ENCODE results near the gene DNAJC3. TPM values are rescaled to one million over a fixed set of nuclear protein-coding genes. Genes with fewer than 3 reads are reported as not detected.

DNAJC3 gene
- total and polyA plus RNA-seq, 2 of the 8 experiments (the other 6 are each of a cell fraction or from before 2014, with no cell fraction given), result 4.3 to 24.1 TPM

DNA sequence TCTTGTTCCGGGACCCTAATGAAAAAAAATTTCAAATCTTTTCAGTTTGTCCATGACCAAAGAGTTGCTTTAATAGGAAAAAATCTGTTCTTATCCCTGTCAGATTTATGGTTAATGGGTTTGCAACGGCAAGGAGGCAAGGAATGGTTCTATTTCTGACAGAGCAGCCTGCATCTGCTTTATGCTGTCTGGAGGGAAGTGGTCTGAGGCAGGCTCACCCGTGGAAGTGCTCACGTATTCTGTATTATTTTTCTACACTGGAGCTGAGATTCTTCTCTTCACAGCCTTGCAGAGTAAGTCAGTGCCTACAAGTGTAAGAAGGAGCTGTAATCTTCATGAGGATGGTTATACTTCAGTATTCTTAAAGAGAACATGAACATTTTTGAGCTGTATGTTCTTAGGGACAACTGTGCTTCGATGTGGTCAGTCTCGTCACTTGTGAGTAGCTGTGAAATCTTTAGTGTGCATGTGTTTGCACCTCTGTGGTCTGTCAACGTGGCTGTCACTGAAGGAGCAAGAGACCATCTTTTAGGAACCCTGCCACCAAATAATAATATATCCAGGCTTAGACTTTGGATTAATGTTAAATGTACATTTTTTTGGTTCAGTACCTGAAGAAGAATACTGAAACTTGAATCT is 114.3 kb downstream of the DNAJC3 start:
- no peak overlapping the region for H2BK12ac ChIP-seq (ENCODE audit: low read depth, low read length)
- H3K9ac ChIP-seq (replicated peaks in 1 of 4; ENCODE audit: extremely low read depth in 1 of 4, low read depth in 3 of 4, low read length in 3 of 4), result no peak overlapping the region
- no peaks in the 10 kb centered on the region for H3K79me1 ChIP-seq (ENCODE audit: low read depth, low read length)
- no peak overlapping the region for H4K5ac ChIP-seq (ENCODE audit: insufficient read length, low read depth, low read length)
- no peaks in the 10 kb centered on the region for H3K27me3 ChIP-seq (replicated peaks in 1 of 4; ENCODE audit: control insufficient read depth in 3 of 4, extremely low read depth in 1 of 4, insufficient read depth in 3 of 4, low read length in 3 of 4)
- H3K4me3 ChIP-seq (ENCODE audit: extremely low read depth in 1 of 4, insufficient read depth in 2 of 4, low read depth in 3 of 4, low read length in 4 of 4), result no peak overlapping the region
- no peak overlapping the region for H2BK120ac ChIP-seq (replicated peaks; ENCODE audit: low read depth, low read length)
- H4K20me1 ChIP-seq (replicated peaks in 1 of 2; ENCODE audit: control insufficient read depth in 1 of 2, insufficient read depth in 2 of 2, low read length in 2 of 2), result no peaks in the 10 kb centered on the region
- ChIA-PET POLR2A (ENCODE audit: partially characterized antibody) (interaction anchor here (0.6 to 1.6 kb wide), 2 partner anchors 9 to 10 kb away, joined by 3 to 6 read pairs; no protein-coding TSS in a partner anchor), CTCF (ENCODE audit: partially characterized antibody) (interaction anchor here (1.6 kb wide), 1 partner anchor 167 kb away, joined by 9 read pairs; no protein-coding TSS in a partner anchor)
- H4K91ac ChIP-seq (replicated peaks; ENCODE audit: insufficient read length, low read length), result no peak overlapping the region
- FAIRE-seq (no peak), DNase-seq (ENCODE audit: low read depth in 1 of 2, low spot score in 2 of 2) (no peak)
- H3K4me2 ChIP-seq (ENCODE audit: insufficient read depth in 1 of 2, low read depth in 2 of 2, low read length in 2 of 2), result no peak overlapping the region
- H3K27ac ChIP-seq (ENCODE audit: low read depth, low read length), result no peak overlapping the region
- H3K79me2 ChIP-seq (ENCODE audit: control insufficient read depth in 1 of 2, insufficient read depth in 2 of 2, low read length in 2 of 2), result no peaks in the 10 kb centered on the region
- no peak overlapping the region for H3K18ac ChIP-seq (ENCODE audit: extremely low read depth, low read length)
- no peak overlapping the region for H2BK5ac ChIP-seq (ENCODE audit: low read depth, low read length)
- no peaks in the 10 kb centered on the region for H3K23me2 ChIP-seq (ENCODE audit: low read depth, low read length)
- no peaks in the 10 kb centered on the region for H3K4me1 ChIP-seq (replicated peaks in 1 of 4; ENCODE audit: control insufficient read depth in 3 of 4, insufficient read depth in 4 of 4, low read length in 3 of 4)
- H2AFZ ChIP-seq (ENCODE audit: low read length), result no peak overlapping the region
- H3K23ac ChIP-seq (ENCODE audit: insufficient read length), result no peak overlapping the region
- peaks cover 0 to 10% (median 1%) of the 10 kb centered on the region in 4 experiments; a peak in 5 of 8 replicates for H3K36me3 ChIP-seq (ENCODE audit: control insufficient read depth in 2 of 4, insufficient read depth in 4 of 4, low read length in 3 of 4)
- 79% methylated on average over 7 of the region's 7 CpGs; no CpG with 5 or more reads in 1 of the 2 experiments for WGBS, 2 experiments (ENCODE audit: extremely low coverage in 1 of 2, insufficient coverage in 1 of 2, insufficient read length in 1 of 2, insufficient replicate concordance in 2 of 2, low coverage in 1 of 2, low lambda C conversion rate in 2 of 2, missing lambda C conversion rate in 1 of 2)
- H2BK15ac ChIP-seq (ENCODE audit: low read length), result no peak overlapping the region
- no peak overlapping the region for H3K56ac ChIP-seq (replicated peaks; ENCODE audit: insufficient read length, low read depth, low read length)
- H3K9me3 ChIP-seq (ENCODE audit: insufficient read depth in 2 of 2, low read depth in 1 of 2, low read length in 1 of 2), result no peaks in the 10 kb centered on the region
- H2BK20ac ChIP-seq (ENCODE audit: low read length), result no peak overlapping the region
- no peak overlapping the region for H2AK5ac ChIP-seq (ENCODE audit: low read depth, low read length)
- no peak overlapping the region for H3K4ac ChIP-seq (replicated peaks; ENCODE audit: insufficient read length, low read depth, low read length)
- H3K14ac ChIP-seq (ENCODE audit: insufficient read length), result no peak overlapping the region
- H4K8ac ChIP-seq (ENCODE audit: extremely low read depth, insufficient read depth, low read length), result no peak overlapping the region
- no peak for TF ChIP-seq BRCA1 (IDR thresholded peaks at IDR 0.05; ENCODE audit: low read depth, low read length)
- no peak for TF ChIP-seq SIX5 (IDR thresholded peaks at IDR 0.05; ENCODE audit: low read depth, low read length)
- TF ChIP-seq YY1 (IDR thresholded peaks at IDR 0.05; ENCODE audit: low read depth, low read length), result no peak
- TF ChIP-seq GABPA (IDR thresholded peaks at IDR 0.05; ENCODE audit: borderline replicate concordance, insufficient read depth, low read length), result no peak
- no peak for TF ChIP-seq POU5F1 (IDR thresholded peaks at IDR 0.05; ENCODE audit: low read depth, low read length)
- TF ChIP-seq, protein P1, sequence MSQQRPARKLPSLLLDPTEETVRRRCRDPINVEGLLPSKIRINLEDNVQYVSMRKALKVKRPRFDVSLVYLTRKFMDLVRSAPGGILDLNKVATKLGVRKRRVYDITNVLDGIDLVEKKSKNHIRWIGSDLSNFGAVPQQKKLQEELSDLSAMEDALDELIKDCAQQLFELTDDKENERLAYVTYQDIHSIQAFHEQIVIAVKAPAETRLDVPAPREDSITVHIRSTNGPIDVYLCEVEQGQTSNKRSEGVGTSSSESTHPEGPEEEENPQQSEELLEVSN (IDR thresholded peaks at IDR 0.05), result no peak
